H4 (cell line): Measurements from ENCODE around the gene DHX16. TPM values are rescaled to one million over a fixed set of nuclear protein-coding genes. Genes with fewer than 3 reads are reported as not detected.
A peak's percentile ranks its signal among the peaks of the same experiment; 100 is the strongest.

ENCODE experiments used
- DNase-seq: peaks from one replicate; pipeline ENCODE4 v3.0.0-alpha.2; 2015; ENCODE audit warnings: low spot score
- total RNA-seq: library from RNA; depleted of rRNA; stranded (reverse); fragments of >200 nt; shearing (Covaris generic); gene quantifications from 2 replicates; pipeline ENCODE4 v1.2.3, GENCODE V29; 2014

The DHX16 gene
- total RNA-seq, 1 experiment from 2014 or later, result 29.9 TPM

DNA sequence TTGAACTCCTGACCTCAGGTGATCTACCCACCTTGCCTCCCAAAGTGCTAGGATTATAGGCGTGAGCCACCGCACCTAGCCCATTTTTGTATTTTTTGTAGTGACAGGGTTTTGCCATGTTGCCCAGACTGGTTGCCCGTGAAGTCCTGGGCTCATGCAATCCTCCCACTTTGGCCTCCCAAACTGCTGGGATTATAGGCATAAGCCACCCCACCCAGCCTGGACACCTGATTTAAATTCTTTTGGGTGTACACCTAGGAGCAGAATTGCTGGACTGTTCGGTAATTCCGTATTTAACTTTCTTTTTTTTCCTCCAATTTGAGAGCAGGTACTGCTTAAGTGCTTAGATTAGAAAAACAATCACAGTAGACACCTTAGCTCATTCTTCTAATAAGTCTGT lies 23.6 kb upstream of the DHX16 start:
- DNase-seq, result no peak

DNA sequence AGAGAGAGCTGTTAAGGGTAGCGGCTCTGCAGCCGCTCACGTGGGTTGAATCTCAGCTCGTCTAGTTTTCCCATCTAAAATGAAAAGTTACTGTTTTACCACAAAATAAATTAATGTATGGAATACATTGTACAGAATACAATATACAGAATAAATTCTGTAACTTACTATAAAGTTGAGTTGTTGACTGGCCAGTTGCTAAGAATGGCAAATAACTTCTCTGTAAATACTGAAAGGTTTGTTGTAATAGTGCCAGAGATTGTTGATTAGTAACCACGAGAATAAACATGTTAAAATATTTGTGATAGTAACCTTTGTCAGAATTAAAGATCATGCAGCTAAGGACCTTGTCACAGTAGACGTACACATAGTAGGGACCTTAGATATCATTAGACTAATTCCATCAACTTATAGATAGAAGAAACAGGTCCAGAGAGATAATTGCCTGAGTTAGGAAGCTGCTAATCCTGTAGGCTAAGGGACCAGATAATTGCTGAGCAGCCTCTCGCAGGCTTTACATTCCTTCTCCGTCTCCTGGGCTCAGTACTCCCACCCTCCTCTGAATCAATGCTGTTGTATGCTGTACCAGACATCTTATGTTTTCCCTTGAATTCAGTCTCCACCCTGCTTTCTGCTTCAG lies 18.5 kb upstream of the DHX16 start:
- DNase-seq, result no peak

DNA sequence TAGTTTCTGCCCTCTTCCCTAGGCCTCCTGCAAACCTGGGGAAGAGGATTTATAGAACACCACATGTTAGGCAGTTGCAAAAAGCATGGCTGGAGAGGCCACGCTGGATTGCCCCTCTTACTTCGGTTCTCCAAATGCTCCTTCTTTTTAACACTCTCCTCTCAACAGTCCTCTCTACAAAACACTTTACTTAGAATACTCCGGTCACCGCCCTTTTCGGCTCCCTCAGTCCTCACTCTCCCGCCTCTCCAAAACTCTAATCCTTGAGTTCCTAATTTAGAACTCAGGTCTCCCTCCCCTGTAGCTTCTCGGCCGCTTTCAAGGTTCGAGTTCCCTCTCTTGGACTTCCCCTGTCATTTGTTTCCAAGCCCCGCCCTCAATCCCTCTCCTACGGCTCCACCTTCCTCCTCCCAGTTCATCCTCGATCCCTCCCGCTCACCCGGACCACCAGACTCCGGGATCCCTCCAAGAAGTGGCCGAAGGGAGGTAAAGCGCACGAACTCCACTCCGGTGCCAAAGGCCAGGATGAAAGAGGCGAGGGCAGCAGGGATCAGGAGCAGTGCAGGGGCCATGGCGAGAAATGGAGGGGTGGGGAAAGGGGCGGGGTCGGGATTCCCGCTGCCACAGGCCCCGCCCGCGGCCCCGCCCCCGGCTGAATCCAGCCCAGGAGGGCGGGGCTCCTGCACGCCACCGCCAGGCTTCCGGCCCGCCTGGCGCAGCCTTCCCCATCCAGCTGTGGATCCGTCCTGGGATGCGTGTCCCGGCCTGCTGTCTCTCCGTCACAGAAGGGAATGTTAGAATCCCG lies 17.8 kb upstream of the DHX16 start, which contains the start of gene NRM:
TSS of gene NRM (minus strand) at position 582 of the 805 bp plus-strand sequence. CDS start at position 572, 10 bp downstream.
- peak; percentile 79 for DNase-seq

DNA sequence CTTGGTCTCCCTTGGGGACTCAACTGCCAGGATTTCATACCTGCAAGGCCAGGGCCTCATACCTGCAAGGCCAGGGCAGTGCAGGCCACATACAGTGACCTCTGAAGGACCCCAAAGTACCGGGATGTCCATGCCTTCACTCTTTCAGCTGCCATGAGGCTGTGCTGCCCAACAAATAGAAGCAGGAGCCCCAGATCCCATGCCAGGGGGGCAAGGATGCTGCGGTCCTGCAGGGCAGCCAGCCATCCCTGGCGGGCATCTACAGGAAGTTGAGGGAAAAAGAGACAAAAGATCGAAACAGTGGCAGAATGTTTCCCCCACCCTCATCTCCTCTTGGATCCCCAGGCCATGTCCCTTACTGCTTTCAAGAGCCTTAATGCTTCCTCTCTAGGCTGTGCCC lies 17.2 kb upstream of the DHX16 start:
- DNase-seq, result no peak

DNA sequence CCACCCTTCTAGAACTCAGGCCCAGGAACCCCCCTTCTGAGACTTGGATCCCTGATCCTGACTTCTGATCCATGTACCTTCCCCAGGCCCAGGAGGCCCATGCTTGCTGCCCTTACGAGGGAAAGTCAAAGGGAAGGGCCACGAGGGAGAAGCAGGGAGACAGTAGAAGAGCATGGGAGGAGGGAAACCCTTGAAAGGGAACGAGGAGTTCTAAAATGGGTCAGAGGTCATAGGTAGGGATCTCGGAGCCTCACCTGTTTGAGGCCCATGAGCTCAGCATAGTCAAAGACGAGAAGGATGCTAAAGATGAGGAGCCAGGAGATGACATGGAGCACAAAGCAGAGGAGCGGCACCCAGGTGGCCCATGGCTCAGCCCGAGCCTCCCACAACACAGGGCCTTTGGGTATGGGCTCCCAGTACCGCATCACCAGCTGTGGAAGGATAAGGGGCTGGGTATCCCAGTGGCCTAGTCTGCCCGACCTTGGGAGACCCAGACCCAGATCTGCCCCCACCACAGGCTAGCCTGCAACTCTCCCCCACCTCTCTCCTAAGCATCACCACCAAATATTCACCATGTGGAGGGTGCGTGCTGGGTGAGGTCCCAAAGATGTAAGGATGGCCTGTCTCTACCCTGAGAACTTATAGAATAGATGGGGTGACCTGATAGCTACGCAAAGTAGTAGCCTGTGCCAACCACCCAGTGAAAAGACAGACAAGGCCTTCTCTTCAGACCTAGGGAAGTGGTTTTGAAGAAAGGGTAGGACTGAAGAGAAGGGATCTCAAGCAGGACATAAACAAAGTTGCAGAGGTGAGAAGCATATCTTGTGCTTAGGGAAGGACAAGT lies 16.4 kb upstream of the DHX16 start:
- DNase-seq, result no peak

DNA sequence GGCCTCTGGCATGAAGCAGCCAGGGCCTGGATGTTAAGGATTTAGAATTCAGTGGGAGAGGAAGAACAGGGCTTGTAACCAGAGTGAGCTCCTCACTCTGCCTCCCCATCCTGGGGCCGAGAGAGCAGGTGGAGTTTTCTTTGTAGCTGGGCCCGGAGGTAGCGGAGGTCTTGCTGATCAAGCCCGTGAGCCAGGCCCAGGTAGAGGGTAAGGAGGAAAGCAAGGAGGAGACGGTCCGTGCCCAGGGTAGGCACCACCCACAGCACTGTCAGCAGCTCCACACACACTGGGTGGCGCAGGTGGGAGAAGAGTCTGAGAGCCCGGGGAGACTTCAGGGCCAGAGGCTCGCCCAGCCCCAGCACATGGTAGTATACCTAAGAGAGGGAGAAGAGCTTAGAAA lies 15.8 kb upstream of the DHX16 start:
- no peak for DNase-seq

DNA sequence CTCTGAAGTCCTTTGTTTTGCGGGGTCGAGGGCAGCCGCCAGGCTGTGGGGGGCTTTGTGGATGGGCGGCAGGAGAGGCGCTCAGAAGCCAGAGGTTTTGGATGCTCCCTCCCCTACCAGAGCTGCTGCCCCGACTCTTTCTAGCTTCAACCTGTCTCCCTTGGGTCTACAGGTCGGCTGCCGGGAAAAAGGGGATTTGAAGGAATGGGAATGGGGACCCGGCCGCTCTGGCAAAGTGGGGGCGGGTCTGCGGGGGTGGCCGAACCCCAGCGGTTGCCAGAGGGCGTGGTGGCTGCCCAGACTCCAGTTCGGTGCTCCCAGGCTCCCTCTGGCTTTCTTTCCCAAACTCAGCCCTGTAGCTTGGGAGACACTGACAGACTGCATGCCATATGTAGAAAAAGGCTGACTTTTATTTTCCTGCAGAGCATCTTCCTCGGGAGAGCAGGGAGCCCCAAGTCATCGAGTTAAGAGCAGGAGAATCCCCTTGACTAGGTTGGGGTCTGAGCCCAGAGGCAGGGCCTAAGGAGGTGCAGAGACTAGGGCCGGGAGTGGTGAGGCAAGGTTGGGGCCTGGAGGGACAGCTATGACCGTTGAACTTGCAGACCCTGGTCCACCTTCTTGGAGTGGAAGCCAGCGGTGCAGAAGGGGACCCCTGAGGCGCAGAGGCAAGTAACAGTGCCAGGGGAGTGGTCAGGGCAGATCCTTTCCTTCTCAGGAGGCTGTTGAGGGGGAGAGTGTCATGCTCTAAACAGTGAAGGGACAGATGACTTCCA lies 15.0 kb upstream of the DHX16 start:
- peak; percentile 57 for DNase-seq

DNA sequence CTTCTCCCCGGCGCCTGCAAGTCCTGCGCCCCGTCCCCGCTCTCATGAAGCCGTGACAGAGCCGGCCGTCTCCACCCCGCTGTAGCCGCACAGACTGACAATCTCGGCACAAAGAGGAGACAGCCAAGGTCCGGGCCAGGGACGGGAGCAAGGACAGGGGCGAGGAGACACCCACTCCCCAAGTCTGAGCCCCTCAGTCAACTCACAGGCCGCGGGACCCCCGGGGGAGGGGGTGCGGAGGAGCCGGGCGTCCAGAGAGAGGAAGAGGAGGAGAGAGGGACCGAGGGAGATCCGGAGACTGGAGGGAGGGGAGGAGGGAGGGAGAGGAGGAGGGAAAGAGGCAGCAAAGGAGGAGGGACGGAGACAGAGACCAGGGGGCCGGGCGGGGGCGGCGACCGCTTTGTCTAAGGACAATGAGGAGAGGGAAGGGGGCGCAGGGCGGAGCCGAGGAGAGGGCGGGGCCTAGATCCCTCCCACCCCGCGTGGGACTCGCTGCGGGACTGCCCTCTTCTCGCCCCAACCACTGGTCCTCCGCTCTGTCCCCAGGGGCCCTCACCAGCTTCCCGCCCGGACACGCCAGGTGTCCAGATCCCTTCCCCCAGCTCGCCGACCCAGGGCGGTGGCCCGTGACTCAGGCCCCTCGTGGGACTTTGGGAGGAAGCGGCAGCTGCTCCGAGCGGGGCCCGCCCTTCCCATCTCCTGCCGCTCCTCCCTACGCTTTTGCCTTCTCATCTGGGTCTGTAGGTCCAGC lies 14.3 kb upstream of the DHX16 start:
- peak; percentile 95 for DNase-seq

DNA sequence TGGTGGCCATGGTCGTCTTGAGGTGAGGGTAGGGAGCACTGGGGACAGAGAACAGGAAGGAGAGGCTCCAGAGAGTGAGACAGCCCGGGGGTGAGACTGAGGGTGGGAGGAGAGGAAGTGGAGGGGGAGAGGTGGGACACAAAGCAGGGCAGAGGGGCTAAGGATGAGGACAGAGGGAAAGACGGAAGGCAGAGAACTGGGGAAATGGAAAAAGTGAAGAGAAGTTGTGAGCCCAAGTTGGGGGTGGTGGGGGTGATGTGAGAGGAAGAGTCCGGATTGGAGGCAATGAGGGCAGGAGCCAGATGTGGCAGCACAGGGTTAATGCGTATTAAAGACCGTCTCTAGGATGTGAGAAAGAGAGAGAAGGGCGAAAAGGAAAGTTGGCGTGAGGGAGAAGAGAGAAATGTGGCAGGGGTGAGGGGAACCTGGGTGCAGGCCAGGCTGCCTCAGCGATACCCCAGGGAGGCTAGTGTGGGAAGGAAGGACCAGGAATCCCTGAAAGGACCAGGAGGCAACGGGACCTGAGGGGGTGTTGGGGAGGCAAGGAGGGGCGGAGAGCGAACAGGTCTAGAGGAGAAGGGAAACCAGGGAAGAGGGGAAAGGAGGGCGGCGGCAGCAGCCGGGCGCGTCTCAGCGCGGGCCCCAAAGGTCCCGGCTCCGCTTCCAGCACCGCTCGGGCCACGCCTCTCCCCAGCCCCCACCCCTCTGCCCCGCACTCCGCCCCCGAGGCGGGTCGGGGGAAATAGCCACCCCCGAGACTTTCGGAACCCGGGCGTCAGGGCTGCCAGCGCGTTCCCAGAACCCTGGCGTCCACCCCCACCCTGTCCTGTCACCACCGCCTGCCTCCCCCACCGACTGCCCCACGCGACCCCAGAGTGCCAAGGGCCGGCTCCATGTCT lies 13.5 kb upstream of the DHX16 start, which contains the start of gene PPP1R18:
TSS of gene PPP1R18 (minus strand) at position 637 of the 899 bp plus-strand sequence. CDS start at position 10, 627 bp downstream.
- peak; percentile 26 for DNase-seq

DNA sequence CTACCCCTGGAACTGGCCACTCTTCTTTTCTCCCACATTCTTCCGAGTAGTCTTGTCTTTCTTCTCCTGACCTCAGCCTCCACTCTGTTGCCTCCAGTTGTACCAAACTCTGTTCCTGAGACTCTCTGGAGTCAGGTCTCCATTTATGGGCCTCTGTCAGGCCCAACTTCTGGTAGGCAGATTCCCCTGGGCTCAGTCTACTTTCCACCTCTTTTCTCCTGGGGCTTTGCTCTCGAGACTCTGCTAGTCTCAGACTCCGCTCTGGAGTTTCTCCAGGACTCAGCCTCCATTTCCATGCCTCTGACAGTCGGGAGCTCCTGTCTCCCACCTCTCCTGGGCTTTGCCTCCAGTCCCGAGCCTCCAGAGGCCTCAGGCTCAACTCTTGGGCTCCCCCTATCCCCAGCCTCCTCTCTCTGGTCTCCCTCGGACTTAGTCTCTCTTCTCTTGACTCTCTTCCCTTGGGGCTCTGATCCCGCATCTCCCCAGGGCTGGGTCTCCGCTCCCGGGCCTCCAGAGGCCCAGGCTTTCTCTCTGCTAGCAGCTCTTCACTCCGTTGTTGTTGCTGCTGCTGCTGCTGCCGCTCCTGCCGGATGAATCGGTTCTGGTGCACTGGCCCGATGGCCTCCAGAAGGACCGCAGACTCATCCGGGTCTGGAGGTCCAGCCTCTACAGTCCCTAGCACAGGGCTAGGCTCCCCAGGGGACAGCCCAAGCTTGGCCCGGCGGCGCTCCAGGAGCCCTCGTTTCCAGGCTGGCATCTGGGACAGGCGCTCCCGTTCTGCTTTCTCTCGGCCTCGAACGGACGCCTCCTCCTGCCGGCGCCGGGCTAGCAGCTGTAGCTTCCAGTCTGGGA lies 12.6 kb upstream of the DHX16 start:
- no peak for DNase-seq

DNA sequence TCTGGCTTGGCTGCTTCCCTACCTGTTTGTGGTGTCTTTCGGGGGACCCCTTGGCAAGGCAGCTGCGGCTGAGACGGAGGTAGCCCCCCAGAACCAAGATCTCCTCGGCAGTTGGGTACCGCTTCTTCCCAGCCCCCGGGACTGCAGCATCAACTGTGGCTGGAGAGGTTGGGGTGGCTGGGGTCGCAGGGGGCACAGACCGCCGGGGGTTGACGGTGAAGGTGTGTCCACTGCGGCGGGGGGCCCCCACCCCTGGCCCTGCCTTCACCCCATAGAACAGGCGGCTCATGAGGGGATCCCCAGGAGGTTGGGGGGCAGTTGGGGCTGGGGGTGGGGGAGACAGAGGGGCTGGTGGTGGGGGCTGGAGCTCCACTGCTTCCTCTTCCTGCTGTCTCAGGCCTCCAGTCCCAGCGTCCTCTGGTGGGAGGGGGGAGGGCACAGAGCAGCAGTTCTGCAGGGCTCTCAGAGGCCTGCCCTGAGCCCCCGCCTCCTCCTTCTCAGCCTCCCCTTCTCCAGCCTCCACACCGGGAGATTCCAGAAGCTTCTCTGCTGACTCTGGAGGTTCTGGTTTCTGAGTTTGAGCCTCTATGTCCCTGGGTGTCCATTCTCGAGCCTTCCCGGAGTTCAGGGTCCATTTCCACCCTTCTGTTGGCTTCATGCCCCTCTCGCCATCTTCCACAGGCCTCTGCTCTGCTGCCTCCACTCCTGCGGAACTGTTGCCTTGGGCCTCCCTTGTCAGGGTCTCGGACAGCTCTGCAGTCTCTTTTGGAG lies 11.8 kb upstream of the DHX16 start:
- peak; percentile 23 for DNase-seq

DNA sequence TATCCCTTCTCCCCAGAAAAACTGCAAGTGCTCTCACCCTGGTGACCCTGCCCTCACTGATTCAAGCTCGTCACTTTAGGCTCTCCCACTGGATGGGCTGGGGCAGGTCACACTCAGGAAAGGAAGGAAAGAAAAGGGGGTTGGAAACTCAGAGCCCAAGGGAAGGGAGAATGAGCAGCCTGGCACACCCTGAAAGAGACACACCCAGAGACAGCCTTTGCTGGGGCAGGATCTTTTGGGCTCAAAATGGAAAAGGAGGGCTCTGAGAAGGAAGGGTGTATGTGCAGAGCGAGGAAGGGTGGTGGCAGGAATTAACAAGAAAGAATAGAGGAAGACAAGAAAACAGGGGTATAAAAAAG lies 11.2 kb upstream of the DHX16 start:
- DNase-seq, result no peak

DNA sequence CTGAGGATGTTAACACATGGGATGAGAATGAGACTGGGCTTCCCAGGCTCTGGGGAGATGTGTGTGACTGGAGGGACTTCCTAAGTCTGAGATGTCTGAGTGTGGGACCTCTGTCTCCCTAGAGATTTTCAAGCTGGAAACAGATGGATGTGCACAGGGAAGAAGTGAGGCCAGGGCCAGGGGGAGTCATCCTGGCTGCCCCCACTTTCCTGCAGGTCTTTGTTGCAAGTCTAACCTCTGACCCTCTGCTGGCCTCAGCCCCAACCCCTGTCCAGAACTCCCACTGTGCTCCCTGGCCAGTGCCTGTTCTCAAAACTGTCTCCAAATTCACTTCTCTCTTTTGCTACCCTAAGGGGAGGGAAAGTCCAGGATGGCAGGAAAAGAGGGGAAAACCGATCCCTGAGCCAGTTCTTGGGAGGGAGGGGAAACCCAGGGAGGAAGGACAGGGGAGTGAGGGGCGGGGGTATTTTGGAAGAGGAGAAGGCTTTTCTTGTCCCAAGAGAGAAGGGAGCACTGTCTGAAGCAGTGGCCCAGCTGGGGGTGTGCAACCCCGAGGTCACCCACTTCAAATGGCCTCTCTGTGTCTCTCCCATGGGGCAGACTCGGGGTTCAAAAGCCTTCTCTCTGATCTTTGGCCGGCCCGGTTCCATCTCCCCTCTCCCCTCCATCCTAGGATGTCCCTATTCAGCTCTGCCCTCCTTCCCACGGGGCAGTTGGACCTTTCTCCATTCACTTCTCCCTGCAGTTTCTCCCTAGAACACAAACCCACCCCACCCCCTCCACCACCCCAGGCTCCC lies 10.6 kb upstream of the DHX16 start:
- DNase-seq, result no peak

DNA sequence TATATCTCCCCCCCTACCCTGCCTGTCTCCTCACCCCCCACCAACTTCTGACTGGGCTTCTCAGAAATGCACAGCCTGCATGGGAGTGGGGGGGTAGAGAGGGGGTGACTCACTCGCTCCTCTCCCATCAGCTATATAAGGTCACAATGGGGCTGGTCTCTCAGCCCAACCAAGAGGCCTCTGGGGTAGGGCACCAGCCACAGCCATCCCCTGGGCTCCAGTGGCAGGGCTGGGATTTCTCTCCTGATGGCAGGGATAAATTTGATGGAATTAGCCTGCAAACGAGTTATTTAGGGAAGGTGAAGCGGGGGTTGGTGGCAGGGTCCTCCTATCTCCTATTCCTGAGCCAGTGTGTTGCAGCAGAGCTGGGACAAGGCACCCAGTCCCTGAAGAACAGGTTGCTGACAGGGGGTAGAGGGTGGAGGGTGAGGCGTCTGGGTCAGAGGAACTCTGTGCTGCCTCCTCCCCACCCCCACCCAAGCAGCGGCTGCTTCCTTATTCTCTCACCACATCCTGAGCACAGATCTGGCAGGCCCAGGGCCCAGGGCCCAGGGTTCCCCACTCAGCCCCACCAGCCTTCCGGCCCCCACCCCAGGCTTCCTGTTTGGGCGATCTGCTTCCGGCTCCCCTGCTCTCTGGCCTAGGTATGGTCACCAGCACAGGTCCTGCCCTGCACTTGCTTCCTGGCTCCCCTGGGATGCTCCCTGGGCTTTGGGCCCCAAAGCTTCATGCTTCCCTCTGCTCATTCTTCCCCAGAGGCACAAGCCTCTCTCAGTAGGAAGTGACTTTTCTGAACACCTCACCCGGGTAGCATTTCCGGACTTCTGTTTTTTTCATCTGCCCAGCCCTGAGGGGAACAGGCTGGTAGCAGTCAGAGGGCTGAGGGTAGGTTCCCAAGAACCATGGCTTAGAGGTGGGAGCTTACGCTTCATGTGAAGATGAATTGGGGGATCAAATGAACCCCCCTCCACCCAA lies 9.6 kb upstream of the DHX16 start:
- peak; percentile 82 for DNase-seq

DNA sequence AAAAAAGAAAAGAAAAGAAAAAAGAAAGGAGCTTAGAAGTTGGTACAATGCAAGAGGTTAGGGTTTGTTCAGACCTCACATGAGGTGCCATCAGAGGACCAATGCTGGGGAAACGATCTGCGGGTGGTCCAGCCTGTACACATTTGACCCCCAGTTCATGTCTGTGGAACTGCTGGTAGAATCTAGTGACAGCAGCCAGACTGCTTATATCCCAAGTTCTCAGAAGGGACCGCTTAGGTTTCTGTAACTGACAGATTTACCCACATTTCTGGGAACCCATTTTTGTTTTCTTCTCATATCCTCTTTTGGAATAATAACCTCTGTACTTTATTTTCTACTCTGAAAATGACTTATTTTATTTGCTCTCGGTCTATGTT lies 8.9 kb upstream of the DHX16 start:
- DNase-seq, result no peak
